A549 (cell line): ENCODE results near the gene ARMH3. TPM values are rescaled to one million over a fixed set of nuclear protein-coding genes. Genes with fewer than 3 reads are reported as not detected.

Experiments used
- ATAC-seq, 2 experiments: fragments of 200-7000 bp in 1 of 2; fragments of >200 bp in 1 of 2; cut with Nextera tagmentation in 1 of 2; cut with Tn5 transposase in 1 of 2; 3 replicates each; pipeline versions ENCODE4 v1.8.0 to v1.9.1; 2018 to 2020; ENCODE audit warnings: mild to moderate bottlenecking in 1 of 2, moderate library complexity in 1 of 2
- CTCF ChIA-PET: fragments of 300-600 bp; sonication (Branson Sonifier 250); formaldehyde crosslinking; extraction: SDS; loops from one replicate; lab custom pipeline; 2021; ENCODE audit warnings: antibody characterized with exemption, inconsistent platforms; lab: Yijun Ruan, JAX
- POLR2A ChIA-PET: fragments of 350-600 bp; formaldehyde crosslinking; extraction: SDS; loops from one replicate; lab custom pipeline; 2021; ENCODE audit warnings: antibody characterized with exemption, inconsistent platforms; lab: Yijun Ruan, JAX
- DNase-seq, 2 experiments: peaks; one replicate each; pipeline versions ENCODE4 v3.0.0 to v3.0.0-alpha.2; 2011 to 2016; ENCODE audit warnings: low read depth in 1 of 2, low spot score in 1 of 2
- FAIRE-seq: peaks from 2 replicates; lab custom pipeline; 2011; peaks lifted over from hg19 to GRCh38; lab: Jason Lieb, UNC
- H3K27ac ChIP-seq, 2 experiments: fragments of >200 bp; sonication (Bioruptor Twin); formaldehyde crosslinking; 3 replicates each; pipeline ENCODE4 v1.5.1; 2016 to 2017
- H3K4me1 ChIP-seq: fragments of >200 bp; sonication (Bioruptor Twin); formaldehyde crosslinking; 3 replicates; pipeline ENCODE4 v1.6.1; 2016
- H3K4me2 ChIP-seq: fragments of >200 bp; sonication (Bioruptor Twin); formaldehyde crosslinking; 3 replicates; pipeline ENCODE4 v1.6.1; 2016
- H3K4me3 ChIP-seq: fragments of >200 bp; sonication (Bioruptor Twin); formaldehyde crosslinking; 3 replicates; pipeline ENCODE4 v1.5.1; 2016
- H3K9me3 ChIP-seq: fragments of >200 bp; sonication (Bioruptor Twin); formaldehyde crosslinking; 3 replicates; pipeline ENCODE4 v1.6.1; 2016
- BCL3 ChIP-seq: fragments of >200 bp; sonication (Bioruptor Twin); formaldehyde crosslinking; IDR thresholded peaks from 3 replicates; pipeline ENCODE4 v1.6.1; 2016
- BHLHE40 ChIP-seq: IDR thresholded peaks from 2 replicates; pipeline ENCODE4 v1.6.1; 2012; ENCODE audit warnings: low read depth, low read length, inconsistent platforms
- CEBPB ChIP-seq, 2 experiments: fragments of >200 bp in 1 of 2; sonication (Bioruptor Twin) in 1 of 2; formaldehyde crosslinking in 1 of 2; IDR thresholded peaks; 2 replicates each; pipeline ENCODE4 v1.6.1; 2012 to 2016
- ELK1 ChIP-seq: fragments of 150-350 bp; IDR thresholded peaks from 2 replicates; pipeline ENCODE4 v1.6.1; 2014; ENCODE audit warnings: low read depth, mild to moderate bottlenecking, low read length
- HEYL ChIP-seq: fragments of 250-450 bp; sonication (Bioruptor Pico); IDR thresholded peaks from 2 replicates; pipeline ENCODE4 v1.8.0; 2021; ENCODE audit warnings: mild to moderate bottlenecking, moderate library complexity
- HOXA7 ChIP-seq: fragments of 250-450 bp; sonication (Bioruptor Pico); IDR thresholded peaks from 2 replicates; pipeline ENCODE4 v1.5.0; 2020; ENCODE audit warnings: mild to moderate bottlenecking, moderate library complexity
- HOXB5 ChIP-seq: fragments of 250-450 bp; sonication (Bioruptor Pico); IDR thresholded peaks from 2 replicates; pipeline ENCODE4 v1.5.0; 2020; ENCODE audit warnings: mild to moderate bottlenecking, moderate library complexity
- KDM1A ChIP-seq: fragments of 200-600 bp; sonication (generic); IDR thresholded peaks from 2 replicates; pipeline ENCODE4 v1.6.1; 2016; ENCODE audit warnings: low read depth, mild to moderate bottlenecking
- MAFK ChIP-seq: fragments of 450-650 bp; IDR thresholded peaks from 2 replicates; pipeline ENCODE4 v1.6.1; 2014; ENCODE audit not compliant: partially characterized antibody
- MAZ ChIP-seq: fragments of 150-350 bp; IDR thresholded peaks from 2 replicates; pipeline ENCODE4 v1.6.1; 2014; ENCODE audit warnings: antibody characterized with exemption, low read depth, low read length, borderline replicate concordance
- MYC ChIP-seq: IDR thresholded peaks from 2 replicates; pipeline ENCODE4 v1.6.1; 2012; ENCODE audit warnings: mild to moderate bottlenecking, inconsistent platforms, low read length, improper control_type of control experiment, borderline replicate concordance
- NFE2L2 ChIP-seq: fragments of 150-350 bp; conservative IDR thresholded peaks from 2 replicates; pipeline ENCODE4 v1.6.1; 2014; ENCODE audit warnings: low read length
- NPAS2 ChIP-seq: fragments of 250-450 bp; sonication (Bioruptor Pico); IDR thresholded peaks from 2 replicates; pipeline ENCODE4 v1.8.0; 2022; ENCODE audit warnings: mild to moderate bottlenecking, moderate library complexity, borderline replicate concordance
- RNF2 ChIP-seq: fragments of 200-600 bp; sonication (generic); IDR thresholded peaks from 2 replicates; pipeline ENCODE4 v1.6.1; 2016; ENCODE audit warnings: low read depth, mild to moderate bottlenecking, antibody characterized with exemption, moderate library complexity, borderline replicate concordance
- TP53 ChIP-seq: fragments of 250-450 bp; sonication (Bioruptor Pico); IDR thresholded peaks from 2 replicates; pipeline ENCODE4 v1.5.0; 2021; ENCODE audit warnings: mild to moderate bottlenecking, moderate library complexity
- ZC3H11A ChIP-seq: fragments of 450-650 bp; IDR thresholded peaks from 2 replicates; pipeline ENCODE4 v1.6.1; 2014; ENCODE audit warnings: antibody characterized with exemption, mild to moderate bottlenecking
- ZSCAN20 ChIP-seq: fragments of 250-450 bp; sonication (Bioruptor Pico); IDR thresholded peaks from 2 replicates; pipeline ENCODE4 v1.8.0; 2022; ENCODE audit warnings: mild to moderate bottlenecking, moderate library complexity
- WGBS: methylation state at CpG from one replicate; pipeline ENCODE4 v1.1.6; 2017; ENCODE audit errors: missing lambda C conversion rate; 5-methylcytosine and 5-hydroxymethylcytosine counted together
- polyA plus RNA-seq, 4 experiments: library from polyadenylated mRNA; depleted of rRNA in 3 of 4; stranded (reverse); fragments of >200 nt; fragmentation: RNase III in 1 of 4; extraction: RNeasy Plus Mini Kit Qiagen cat#74134 plus additional on column Dnase treatment in 1 of 4; gene quantifications; 2 replicates in 3 of 4; 3 replicates in 1 of 4; pipeline ENCODE4 v1.2.3, GENCODE V29; 2011 to 2017

ARMH3 gene
- polyA plus RNA-seq, 2 of the 4 experiments (the other 2 are of a cell fraction) = 12.7 to 17.3 TPM

GRCh38 chr10:102090772-102091171 lies 34.8 kb upstream of the ARMH3 start:
- no peak for FAIRE-seq
- Histone ChIP-seq H3K27ac (no peak overlapping the region), H3K4me2 (no peak overlapping the region), H3K9me3 (no peaks in the 10 kb centered on the region)
- ATAC-seq = peak in 1 of 2 experiments; percentile 30; a peak in 1 of 6 replicates
- no peak for DNase-seq
- ChIA-PET CTCF (no interaction called here), POLR2A (no interaction called here)
- 71% methylated on average over 2 of the region's 2 CpGs for WGBS
- TF ChIP-seq HOXB5 (CRISPR knock-in tag) = no peak
- TF ChIP-seq, all 56 proteins: peak for 0
- no peaks in the 10 kb centered on the region for H3K4me1 ChIP-seq
- no peak overlapping the region for H3K4me3 ChIP-seq

- H3K4me2 ChIP-seq = no peak overlapping the region
- DNase-seq (no peak), ATAC-seq (no peak), FAIRE-seq (no peak)
- H3K27ac ChIP-seq = no peak overlapping the region
- no peak overlapping the region for H3K4me3 ChIP-seq
- CTCF ChIA-PET = interaction anchor here (0.6 to 3.2 kb wide), 4 partner anchors 14 to 60 kb away, joined by 3 to 11 read pairs (median 3); no protein-coding TSS in a partner anchor
- no peak for TF ChIP-seq MAZ
- no peak for TF ChIP-seq HOXB5 (CRISPR knock-in tag)
- no peak for TF ChIP-seq HOXA7 (CRISPR knock-in tag)
- TF ChIP-seq BHLHE40 = no peak
- POLR2A ChIA-PET = no interaction called here
- 90% methylated on average over 8 of the region's 8 CpGs for WGBS
- H3K4me1 ChIP-seq = no peaks in the 10 kb centered on the region
- H3K9me3 ChIP-seq = no peaks in the 10 kb centered on the region
These were observed 30.2 kb upstream of the ARMH3 start for GRCh38 chr10:102086196-102086595.

DNA sequence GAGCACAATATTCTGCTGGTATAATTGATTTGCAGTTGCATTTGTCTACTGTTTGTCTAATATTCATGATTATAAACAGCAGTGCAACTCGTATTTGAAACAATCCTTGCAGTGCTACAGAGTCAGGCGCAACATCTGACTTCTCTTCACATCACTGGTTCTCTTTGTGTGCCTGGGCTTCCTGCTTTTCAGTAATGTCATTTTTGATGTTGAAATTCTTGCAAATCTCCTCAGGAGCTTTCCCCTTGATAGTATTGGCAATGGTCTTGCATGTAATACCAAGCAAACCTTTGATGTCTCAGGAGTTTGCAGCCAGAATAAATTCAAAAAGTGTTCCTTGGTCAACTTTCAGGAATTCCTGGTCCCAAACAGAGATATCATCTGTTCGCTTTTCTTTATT lies 29.4 kb upstream of the ARMH3 start:
- no peak for TF ChIP-seq BHLHE40
- TF ChIP-seq ZSCAN20 = no peak
- no peak for TF ChIP-seq NFE2L2
- TF ChIP-seq TP53 (CRISPR knock-in tag) = no peak
- POLR2A ChIA-PET = no interaction called here
- CTCF ChIA-PET = interaction anchor here (3.2 kb wide), 1 partner anchor 13 kb away, joined by 11 read pairs; no protein-coding TSS in a partner anchor
- no peak for DNase-seq
- no peaks in the 10 kb centered on the region for H3K4me1 ChIP-seq
- FAIRE-seq = no peak
- no peaks in the 10 kb centered on the region for H3K9me3 ChIP-seq
- ATAC-seq = no peak
- no peak overlapping the region for H3K4me2 ChIP-seq
- WGBS = 75% methylated on average over 3 of the region's 3 CpGs
- H3K4me3 ChIP-seq = no peak overlapping the region
- H3K27ac ChIP-seq = no peak overlapping the region

GRCh38 chr10:102083541-102083940 lies 27.6 kb upstream of the ARMH3 start:
- POLR2A ChIA-PET = interaction anchor here (0.7 kb wide), 1 partner anchor 31 kb away, joined by 3 read pairs; no protein-coding TSS in a partner anchor
- no peak for FAIRE-seq
- WGBS = 59% methylated on average over 3 of the region's 3 CpGs

More at GRCh38 chr10:102083541-102083940, 27.6 kb upstream of the ARMH3 start:
- CTCF ChIA-PET = interaction anchor here (0.6 to 3.9 kb wide), 8 partner anchors 8 to 86 kb away, joined by 3 to 51 read pairs (median 3); no protein-coding TSS in a partner anchor
- Histone ChIP-seq H3K4me2 (no peak overlapping the region), H3K27ac (no peak overlapping the region), H3K4me1 (no peaks in the 10 kb centered on the region), H3K4me3 (no peak overlapping the region), H3K9me3 (no peaks in the 10 kb centered on the region)
- no peak for TF ChIP-seq RNF2
- no peak for TF ChIP-seq NPAS2 (CRISPR knock-in tag)
- no peak for TF ChIP-seq NFE2L2
- no peak for TF ChIP-seq BCL3
- no peak for TF ChIP-seq MYC
- no peak for TF ChIP-seq CEBPB (IDR thresholded peaks at IDR 0.05)
- no peak for TF ChIP-seq HOXA7 (CRISPR knock-in tag)
- TF ChIP-seq MAFK = no peak
- no peak for TF ChIP-seq KDM1A
- no peak for TF ChIP-seq HEYL (CRISPR knock-in tag)
- no peak for TF ChIP-seq ELK1
- TF ChIP-seq ZC3H11A = no peak
- ATAC-seq = no peak
- DNase-seq = no peak
